ENCODE data around the gene CUX1.

Gene CUX1

GRCh38 chr7:102208826-102209225 lies 391.4 kb downstream of the CUX1 start:
- no peaks in the 10 kb centered on the region for H3K9me3 ChIP-seq (ENCODE audit: insufficient read depth, low read length)
- peaks cover 35% of the 10 kb centered on the region for H3K36me3 ChIP-seq (ENCODE audit: insufficient read depth, insufficient read length, low read length)
- H3K9ac ChIP-seq (ENCODE audit: insufficient read length, low read depth), result no peak overlapping the region
- no peaks in the 10 kb centered on the region for H3K27me3 ChIP-seq (ENCODE audit: insufficient read depth, insufficient read length)
- DNase-seq (ENCODE audit: low read depth, low spot score), result no peak
- H3K4me1 ChIP-seq (ENCODE audit: insufficient read depth, insufficient read length), result no peaks in the 10 kb centered on the region
- TF ChIP-seq SUZ12 (IDR thresholded peaks at IDR 0.05; ENCODE audit: extremely low read depth, insufficient read depth, insufficient read length), result no peak
- H3K4me3 ChIP-seq (ENCODE audit: insufficient read length, low read depth), result no peak overlapping the region

GRCh38 chr7:102210787-102211186 lies 393.4 kb downstream of the CUX1 start:
- no peak for TF ChIP-seq YY1 (IDR thresholded peaks at IDR 0.05; ENCODE audit: insufficient read depth, insufficient read length)
- TF ChIP-seq ZNF274 (IDR thresholded peaks at IDR 0.05; ENCODE audit: low read depth, low read length), result no peak
- no peak for TF ChIP-seq SUZ12 (IDR thresholded peaks at IDR 0.05; ENCODE audit: extremely low read depth, insufficient read depth, insufficient read length)
- Histone ChIP-seq H3K36me3 (ENCODE audit: insufficient read depth, insufficient read length, low read length) (peaks cover 16% of the 10 kb centered on the region), H3K9me3 (ENCODE audit: insufficient read depth, low read length) (no peaks in the 10 kb centered on the region), H3K4me1 (ENCODE audit: insufficient read depth, insufficient read length) (no peaks in the 10 kb centered on the region), H3K9ac (ENCODE audit: insufficient read length, low read depth) (no peak overlapping the region), H3K4me3 (ENCODE audit: insufficient read length, low read depth) (no peak overlapping the region), H3K27me3 (ENCODE audit: insufficient read depth, insufficient read length) (no peaks in the 10 kb centered on the region)
- no peak for DNase-seq (ENCODE audit: low read depth, low spot score)

GRCh38 chr7:102211590-102212550 lies 394.4 kb downstream of the CUX1 start:
- no peak overlapping the region for H3K9ac ChIP-seq (ENCODE audit: insufficient read length, low read depth)
- peaks cover 19% of the 10 kb centered on the region for H3K36me3 ChIP-seq (ENCODE audit: insufficient read depth, insufficient read length, low read length)
- no peaks in the 10 kb centered on the region for H3K9me3 ChIP-seq (ENCODE audit: insufficient read depth, low read length)
- H3K4me1 ChIP-seq (ENCODE audit: insufficient read depth, insufficient read length), result no peaks in the 10 kb centered on the region
- H3K27me3 ChIP-seq (ENCODE audit: insufficient read depth, insufficient read length), result no peaks in the 10 kb centered on the region
- TF ChIP-seq SUZ12 (IDR thresholded peaks at IDR 0.05; ENCODE audit: extremely low read depth, insufficient read depth, insufficient read length) (no peak), ZNF274 (IDR thresholded peaks at IDR 0.05; ENCODE audit: low read depth, low read length) (no peak), YY1 (IDR thresholded peaks at IDR 0.05; ENCODE audit: insufficient read depth, insufficient read length) (no peak)
- no peak overlapping the region for H3K4me3 ChIP-seq (ENCODE audit: insufficient read length, low read depth)
- no peak for DNase-seq (ENCODE audit: low read depth, low spot score)

GRCh38 chr7:102214477-102215072 lies 397.1 kb downstream of the CUX1 start:
- Histone ChIP-seq H3K27me3 (ENCODE audit: insufficient read depth, insufficient read length) (no peaks in the 10 kb centered on the region), H3K36me3 (ENCODE audit: insufficient read depth, insufficient read length, low read length) (peaks cover 12% of the 10 kb centered on the region), H3K4me1 (ENCODE audit: insufficient read depth, insufficient read length) (no peaks in the 10 kb centered on the region), H3K9me3 (ENCODE audit: insufficient read depth, low read length) (no peaks in the 10 kb centered on the region), H3K4me3 (ENCODE audit: insufficient read length, low read depth) (no peak overlapping the region), H3K9ac (ENCODE audit: insufficient read length, low read depth) (no peak overlapping the region)
- no peak for DNase-seq (ENCODE audit: low read depth, low spot score)
- TF ChIP-seq ZNF274 (IDR thresholded peaks at IDR 0.05; ENCODE audit: low read depth, low read length) (no peak), SUZ12 (IDR thresholded peaks at IDR 0.05; ENCODE audit: extremely low read depth, insufficient read depth, insufficient read length) (no peak), YY1 (IDR thresholded peaks at IDR 0.05; ENCODE audit: insufficient read depth, insufficient read length) (no peak)

GRCh38 chr7:102215256-102215655 lies 397.8 kb downstream of the CUX1 start:
- peaks cover 1% of the 10 kb centered on the region for H3K4me1 ChIP-seq (ENCODE audit: insufficient read depth, insufficient read length)
- no peak for DNase-seq (ENCODE audit: low read depth, low spot score)
- H3K27me3 ChIP-seq (ENCODE audit: insufficient read depth, insufficient read length), result no peaks in the 10 kb centered on the region
- H3K9ac ChIP-seq (ENCODE audit: insufficient read length, low read depth), result no peak overlapping the region
- TF ChIP-seq ZNF274 (IDR thresholded peaks at IDR 0.05; ENCODE audit: low read depth, low read length), result no peak
- TF ChIP-seq SUZ12 (IDR thresholded peaks at IDR 0.05; ENCODE audit: extremely low read depth, insufficient read depth, insufficient read length), result no peak
- TF ChIP-seq YY1 (IDR thresholded peaks at IDR 0.05; ENCODE audit: insufficient read depth, insufficient read length), result no peak
- H3K36me3 ChIP-seq (ENCODE audit: insufficient read depth, insufficient read length, low read length), result peaks cover 12% of the 10 kb centered on the region
- H3K9me3 ChIP-seq (ENCODE audit: insufficient read depth, low read length), result no peaks in the 10 kb centered on the region
- H3K4me3 ChIP-seq (ENCODE audit: insufficient read length, low read depth), result no peak overlapping the region

- Histone ChIP-seq H3K36me3 (ENCODE audit: insufficient read depth, insufficient read length, low read length) (peaks cover 7% of the 10 kb centered on the region), H3K4me3 (ENCODE audit: insufficient read length, low read depth) (no peak overlapping the region), H3K9me3 (ENCODE audit: insufficient read depth, low read length) (no peaks in the 10 kb centered on the region), H3K27me3 (ENCODE audit: insufficient read depth, insufficient read length) (no peaks in the 10 kb centered on the region), H3K9ac (ENCODE audit: insufficient read length, low read depth) (no peak overlapping the region), H3K4me1 (ENCODE audit: insufficient read depth, insufficient read length) (peaks cover 2% of the 10 kb centered on the region)
- DNase-seq (ENCODE audit: low read depth, low spot score), result no peak
- TF ChIP-seq ZNF274 (IDR thresholded peaks at IDR 0.05; ENCODE audit: low read depth, low read length) (no peak), YY1 (IDR thresholded peaks at IDR 0.05; ENCODE audit: insufficient read depth, insufficient read length) (no peak), SUZ12 (IDR thresholded peaks at IDR 0.05; ENCODE audit: extremely low read depth, insufficient read depth, insufficient read length) (no peak)
Observed at GRCh38 chr7:102215711-102216110, 398.3 kb downstream of the CUX1 start.

GRCh38 chr7:102216573-102217314 lies 399.3 kb downstream of the CUX1 start:
- no peak overlapping the region for H3K9ac ChIP-seq (ENCODE audit: insufficient read length, low read depth)
- H3K4me1 ChIP-seq (ENCODE audit: insufficient read depth, insufficient read length), result peaks cover 2% of the 10 kb centered on the region
- no peaks in the 10 kb centered on the region for H3K9me3 ChIP-seq (ENCODE audit: insufficient read depth, low read length)
- H3K4me3 ChIP-seq (ENCODE audit: insufficient read length, low read depth), result no peak overlapping the region
- peaks cover 7% of the 10 kb centered on the region for H3K36me3 ChIP-seq (ENCODE audit: insufficient read depth, insufficient read length, low read length)
- TF ChIP-seq YY1 (IDR thresholded peaks at IDR 0.05; ENCODE audit: insufficient read depth, insufficient read length) (no peak), SUZ12 (IDR thresholded peaks at IDR 0.05; ENCODE audit: extremely low read depth, insufficient read depth, insufficient read length) (no peak), ZNF274 (IDR thresholded peaks at IDR 0.05; ENCODE audit: low read depth, low read length) (no peak)
- no peak for DNase-seq (ENCODE audit: low read depth, low spot score)
- H3K27me3 ChIP-seq (ENCODE audit: insufficient read depth, insufficient read length), result no peaks in the 10 kb centered on the region

Measured in NT2/D1 (cell line).